Transverse colon (tissue), 4 donors: ENCODE data around the gene VAPB. TPM values are rescaled to one million over a fixed set of nuclear protein-coding genes. Genes with fewer than 3 reads are reported as not detected.

Source experiments
- DNase-seq: peaks from one replicate; pipeline ENCODE4 v3.0.0-alpha.2; 2019
- H3K27ac ChIP-seq, 4 donors: fragments of 200-600 bp; sonication (generic); 2 replicates each; pipeline ENCODE4 v1.5.1; 2016 to 2018; ENCODE audit warnings: inconsistent platforms in 4 of 4
- H3K27me3 ChIP-seq: fragments of 200-600 bp; sonication (generic); 2 replicates; pipeline ENCODE4 v1.5.1; 2017; ENCODE audit warnings: inconsistent platforms
- H3K36me3 ChIP-seq, 4 donors: fragments of 200-600 bp; sonication (generic); 2 replicates each; pipeline ENCODE4 v1.5.1; 2017 to 2019; ENCODE audit warnings: inconsistent platforms in 4 of 4
- H3K4me1 ChIP-seq, 4 donors: fragments of 200-600 bp; sonication (generic); 2 replicates each; pipeline ENCODE4 v1.5.1; 2017 to 2020; ENCODE audit warnings: inconsistent platforms in 4 of 4
- H3K4me3 ChIP-seq, 4 donors: fragments of 200-600 bp; sonication (generic); 1 replicate in 1 of 4; 2 replicates in 3 of 4; pipeline versions ENCODE4 v1.5.1 to v1.6.1; 2017 to 2019; ENCODE audit warnings: inconsistent platforms in 4 of 4
- H3K9me3 ChIP-seq, 2 donors: fragments of 200-600 bp; sonication (generic); 2 replicates each; pipeline ENCODE4 v1.5.1; 2017 to 2019; ENCODE audit warnings: inconsistent platforms in 2 of 2
- CTCF ChIP-seq, 5 experiments: fragments of 200-600 bp in 3 of 5; fragments of 450-650 bp in 2 of 5; sonication (generic) in 3 of 5; IDR thresholded peaks; 1 replicate in 2 of 5; 2 replicates in 3 of 5; pipeline ENCODE4 v1.5.1; 2016 to 2017; ENCODE audit warnings: antibody characterized with exemption in 5 of 5, inconsistent platforms in 3 of 5, mild to moderate bottlenecking in 2 of 5, moderate library complexity in 1 of 5
- EP300 ChIP-seq: sonication (generic); formaldehyde crosslinking; IDR thresholded peaks from one replicate; pipeline ENCODE4 v1.6.1; 2017; ENCODE audit warnings: antibody characterized with exemption, low read depth
- POLR2A ChIP-seq: fragments of 450-650 bp; IDR thresholded peaks from one replicate; pipeline ENCODE4 v1.6.1; 2016; ENCODE audit warnings: antibody characterized with exemption, mild to moderate bottlenecking, moderate library complexity
- POLR2AphosphoS5 ChIP-seq, 3 donors: sonication (generic); formaldehyde crosslinking; IDR thresholded peaks; one replicate each; pipeline ENCODE4 v1.6.1; 2016; ENCODE audit warnings: antibody characterized with exemption in 3 of 3
- WGBS, 2 donors: methylation state at CpG; one replicate each; pipeline ENCODE4 v1.1.5; 2018; ENCODE audit warnings: low coverage in 1 of 2; 5-methylcytosine and 5-hydroxymethylcytosine counted together
- in situ Hi-C, 4 donors: fragments of 200-750 bp; cut with MboI; loops; one replicate each; pipeline versions ENCODE4 v1.15.0 to v1.15.1; 2017; ENCODE audit warnings: low sequenced_read_pairs in 3 of 4, low pct_ligation_motif_present in 1 of 4, low pct_unique_long_range_greater_than_20kb in 1 of 4
- intact Hi-C: fragments of 100-400 bp; cut with DNase I; formaldehyde crosslinking; loops from one replicate; pipeline ENCODE4 v1.15.1; 2023; ENCODE audit warnings: low total_unique reads
- total RNA-seq, 4 donors: library from RNA; depleted of rRNA; stranded (reverse); fragments of >200 nt; gene quantifications; one replicate each; pipeline ENCODE4 v1.1.0, GENCODE V29; 2016

VAPB gene
- total RNA-seq, 4 donors from 2014 or later: 11.6 to 44.8 (median 28.0) TPM

- in situ Hi-C loops: no loop called here
- WGBS, 2 donors: 51 to 55% methylated on average over 7 to 10 of the region's 10 CpGs
- no peaks in the 10 kb centered on the region for H3K9me3 ChIP-seq
- H3K4me1 ChIP-seq: peaks cover 0 to 17% (median 2%) of the 10 kb centered on the region in 4 donors
- intact Hi-C loops: loop anchor here (1.0 kb wide), 1 partner anchor 19 kb away; no protein-coding TSS in a partner anchor
- H3K4me3 ChIP-seq: no peak overlapping the region
- TF ChIP-seq EP300 (no peak), POLR2AphosphoS5 (IDR thresholded peaks at IDR 0.05) (no peak), POLR2A (no peak), CTCF (IDR thresholded peaks at IDR 0.05) (no peak)
- H3K36me3 ChIP-seq: no peaks in the 10 kb centered on the region
- no peak for DNase-seq
- H3K27me3 ChIP-seq: no peaks in the 10 kb centered on the region
- no peak overlapping the region for H3K27ac ChIP-seq
Observed at GRCh38 chr20:58450254-58450653, 61.2 kb downstream of the VAPB start.

GRCh38 chr20:58452667-58453255 lies 63.7 kb downstream of the VAPB start:
- Histone ChIP-seq H3K36me3 (no peaks in the 10 kb centered on the region), H3K9me3 (no peaks in the 10 kb centered on the region), H3K4me1 (peaks cover 0 to 17% (median 2%) of the 10 kb centered on the region in 4 donors), H3K4me3 (no peak overlapping the region), H3K27ac (no peak overlapping the region), H3K27me3 (no peaks in the 10 kb centered on the region)
- in situ Hi-C loops (no loop called here), intact Hi-C loops (no loop called here)
- 61 to 65% methylated on average over 4 of the region's 4 CpGs for WGBS, 2 donors
- no peak for DNase-seq
- TF ChIP-seq EP300: no peak
- no peak for TF ChIP-seq CTCF (IDR thresholded peaks at IDR 0.05)
- no peak for TF ChIP-seq POLR2AphosphoS5 (IDR thresholded peaks at IDR 0.05)
- TF ChIP-seq POLR2A: no peak

- TF ChIP-seq EP300 (no peak), POLR2A (no peak)
Observed at GRCh38 chr20:58453391-58453790, 64.4 kb downstream of the VAPB start.

GRCh38 chr20:58454460-58454859 lies 65.4 kb downstream of the VAPB start:
- intact Hi-C loops: no loop called here
- no peak for TF ChIP-seq POLR2AphosphoS5 (IDR thresholded peaks at IDR 0.05)
- no peak for TF ChIP-seq POLR2A
- no peak for TF ChIP-seq CTCF (IDR thresholded peaks at IDR 0.05)
- TF ChIP-seq EP300: no peak
- peaks cover 0 to 13% (median under 1%) of the 10 kb centered on the region in 4 donors for H3K4me1 ChIP-seq
- no peaks in the 10 kb centered on the region for H3K9me3 ChIP-seq
- DNase-seq: no peak
- no peak overlapping the region for H3K4me3 ChIP-seq
- no peak overlapping the region for H3K27ac ChIP-seq
- in situ Hi-C loops: no loop called here
- no peaks in the 10 kb centered on the region for H3K36me3 ChIP-seq
- no peaks in the 10 kb centered on the region for H3K27me3 ChIP-seq

More at GRCh38 chr20:58453391-58453790, 64.4 kb downstream of the VAPB start:
- no peak overlapping the region for H3K27ac ChIP-seq
- H3K27me3 ChIP-seq: no peaks in the 10 kb centered on the region
- intact Hi-C loops (no loop called here), in situ Hi-C loops (no loop called here)
- no peak for DNase-seq
- no peaks in the 10 kb centered on the region for H3K9me3 ChIP-seq
- no peaks in the 10 kb centered on the region for H3K36me3 ChIP-seq
- no peak overlapping the region for H3K4me3 ChIP-seq
- 79 to 82% methylated on average over 5 of the region's 5 CpGs for WGBS, 2 donors
- H3K4me1 ChIP-seq: peaks cover 0 to 17% (median 2%) of the 10 kb centered on the region in 4 donors
